KOPT-K1 (cell line): ENCODE results near the gene CGB7.

Experiments
- H3K27ac ChIP-seq: fragments of 200-600 bp; sonication (generic); 2 replicates; pipeline ENCODE4 v1.5.1; 2016; ENCODE audit warnings: antibody characterized with exemption, mild to moderate bottlenecking, low read depth, low read length; ENCODE audit not compliant: poor library complexity, severe bottlenecking
- H3K36me3 ChIP-seq: fragments of 200-600 bp; sonication (generic); 2 replicates; pipeline ENCODE4 v1.5.1; 2017; ENCODE audit warnings: antibody characterized with exemption, mild to moderate bottlenecking, low read length, moderate library complexity; ENCODE audit not compliant: insufficient read depth
- H3K9me3 ChIP-seq: fragments of 200-600 bp; sonication (generic); 2 replicates; pipeline ENCODE4 v1.5.1; 2017; ENCODE audit warnings: antibody characterized with exemption, low read length, mild to moderate bottlenecking; ENCODE audit not compliant: insufficient read depth, poor library complexity, severe bottlenecking

The CGB7 gene

DNA sequence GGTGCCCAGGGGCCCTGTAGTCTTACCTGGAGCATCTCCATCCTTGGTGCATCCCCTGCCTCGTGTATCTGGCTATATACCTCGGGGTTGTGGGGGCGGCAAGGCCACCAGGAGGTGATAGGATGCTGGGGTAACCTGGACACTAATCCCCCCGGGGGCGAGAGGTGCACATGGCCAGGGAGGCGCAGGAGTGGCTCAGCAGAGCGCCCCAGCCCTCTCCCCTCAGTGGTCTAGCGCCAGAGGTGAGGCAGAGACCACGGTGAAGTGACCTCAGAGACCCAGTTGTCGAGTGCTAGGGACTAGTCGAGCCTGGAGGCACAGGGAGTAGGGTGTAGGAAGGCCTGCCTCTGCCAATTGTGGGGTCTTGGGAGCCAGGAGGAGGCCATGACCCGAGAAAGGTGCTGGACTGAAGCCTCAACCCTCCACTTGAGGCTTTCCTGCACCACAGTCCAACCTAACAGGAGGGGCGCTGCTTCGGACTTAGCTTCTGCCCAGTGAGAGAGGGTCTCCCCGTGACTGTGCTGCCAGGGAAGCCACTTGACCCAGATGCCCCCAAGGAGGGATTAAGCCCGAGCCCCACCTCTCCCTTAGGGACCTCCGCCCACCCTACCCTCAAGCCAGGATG lies 40.4 kb downstream of the CGB7 start, which contains the start of gene LHB:
TSS of gene LHB (minus strand) at position 51 of the 625 bp plus-strand sequence. CDS start at position 41, 10 bp downstream.
- Histone ChIP-seq H3K36me3 (peaks cover 51% of the 10 kb centered on the region), H3K9me3 (no peaks in the 10 kb centered on the region), H3K27ac (no peak within 1 kb of the TSS)

DNA sequence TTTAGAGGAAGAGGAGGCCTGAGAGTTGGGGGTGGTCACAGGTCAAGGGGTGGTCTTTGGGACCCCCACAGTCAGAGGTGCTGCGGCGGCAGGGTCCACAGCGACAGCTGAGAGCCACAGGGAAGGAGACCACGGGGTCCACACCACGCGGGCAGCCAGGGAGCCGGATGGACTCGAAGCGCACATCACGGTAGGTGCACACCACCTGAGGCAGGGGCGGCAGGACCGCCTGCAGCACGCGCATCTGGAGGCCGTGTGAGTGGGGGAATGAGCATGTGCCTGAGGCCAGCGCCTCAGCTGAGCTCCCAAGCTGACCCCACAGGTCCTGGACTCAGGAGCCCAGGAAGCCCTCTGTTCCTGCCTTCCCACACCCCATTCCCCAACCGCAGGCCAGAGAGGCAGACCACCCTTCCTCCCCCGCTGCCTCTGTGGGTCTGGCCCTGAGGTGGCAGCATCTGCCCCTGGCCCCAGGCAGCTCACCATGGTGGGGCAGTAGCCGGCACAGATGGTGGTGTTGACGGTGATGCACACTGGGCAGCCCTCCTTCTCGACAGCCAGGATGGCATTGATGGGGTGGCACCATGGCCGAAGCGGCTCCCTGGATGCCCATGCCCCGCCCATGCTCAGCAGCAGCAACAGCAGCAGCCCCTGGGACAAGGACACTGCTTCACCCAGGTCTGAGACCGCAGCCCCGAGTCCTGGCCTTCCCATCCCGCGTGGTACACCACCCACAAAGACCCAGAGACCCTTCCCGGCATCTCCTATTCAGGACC lies 41.3 kb downstream of the CGB7 start:
- Histone ChIP-seq H3K9me3 (no peaks in the 10 kb centered on the region), H3K36me3 (peaks cover 60% of the 10 kb centered on the region), H3K27ac (no peak overlapping the region)

DNA sequence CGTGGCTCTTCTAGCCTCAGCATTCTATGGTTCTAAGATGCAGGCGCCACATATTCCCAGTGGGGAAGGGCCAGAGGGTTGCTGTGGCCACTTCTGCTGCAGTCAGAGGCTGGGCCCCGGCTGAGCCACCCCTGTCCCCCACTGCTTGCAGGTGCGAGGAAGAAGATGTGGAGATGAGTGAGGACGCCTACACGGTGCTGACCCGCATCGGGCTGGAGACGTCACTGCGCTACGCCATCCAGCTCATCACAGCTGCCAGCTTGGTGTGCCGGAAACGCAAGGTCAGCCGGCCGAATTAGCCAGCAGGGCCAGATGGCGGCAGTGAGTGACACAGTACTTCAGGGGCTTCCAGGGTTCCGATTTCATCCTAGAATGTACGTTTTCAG lies 42.7 kb downstream of the CGB7 start:
- no peaks in the 10 kb centered on the region for H3K9me3 ChIP-seq
- H3K36me3 ChIP-seq = peaks cover 74% of the 10 kb centered on the region
- no peak overlapping the region for H3K27ac ChIP-seq

DNA sequence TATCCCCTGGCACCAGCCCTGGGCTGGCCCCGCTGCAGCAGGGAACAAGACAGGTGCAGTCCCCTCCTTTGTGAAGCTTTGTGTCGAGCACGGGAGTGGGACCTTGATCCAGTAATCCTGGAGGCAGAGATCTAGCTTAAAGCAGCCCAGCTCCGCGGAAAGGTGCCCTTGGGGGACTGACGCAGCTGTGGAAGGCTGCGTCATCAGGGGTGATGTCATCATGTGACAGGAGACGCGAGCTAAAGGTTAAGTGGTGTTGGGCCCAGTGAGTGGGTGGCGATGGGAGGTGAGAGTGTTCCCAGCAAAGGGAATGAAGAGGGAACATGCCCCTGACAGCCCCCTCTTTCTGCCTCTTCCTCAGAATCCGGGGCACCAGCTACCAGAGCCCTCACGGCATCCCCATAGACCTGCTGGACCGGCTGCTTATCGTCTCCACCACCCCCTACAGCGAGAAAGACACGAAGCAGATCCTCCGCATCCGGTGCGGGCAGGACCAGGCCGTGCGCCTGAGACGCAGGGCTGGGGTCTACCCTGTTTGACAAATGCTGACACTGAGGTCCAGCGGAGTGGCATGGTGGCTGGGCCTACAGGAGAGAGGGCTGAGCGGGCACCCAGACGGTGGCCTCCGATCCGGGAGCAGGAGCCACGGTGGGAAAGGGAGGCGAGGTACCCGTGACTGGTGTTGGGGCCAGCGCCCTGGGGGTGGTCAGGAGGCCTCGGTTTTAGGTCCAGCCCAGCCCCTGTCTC lies 43.3 kb downstream of the CGB7 start:
- no peak overlapping the region for H3K27ac ChIP-seq
- peaks cover 80% of the 10 kb centered on the region for H3K36me3 ChIP-seq
- no peaks in the 10 kb centered on the region for H3K9me3 ChIP-seq

DNA sequence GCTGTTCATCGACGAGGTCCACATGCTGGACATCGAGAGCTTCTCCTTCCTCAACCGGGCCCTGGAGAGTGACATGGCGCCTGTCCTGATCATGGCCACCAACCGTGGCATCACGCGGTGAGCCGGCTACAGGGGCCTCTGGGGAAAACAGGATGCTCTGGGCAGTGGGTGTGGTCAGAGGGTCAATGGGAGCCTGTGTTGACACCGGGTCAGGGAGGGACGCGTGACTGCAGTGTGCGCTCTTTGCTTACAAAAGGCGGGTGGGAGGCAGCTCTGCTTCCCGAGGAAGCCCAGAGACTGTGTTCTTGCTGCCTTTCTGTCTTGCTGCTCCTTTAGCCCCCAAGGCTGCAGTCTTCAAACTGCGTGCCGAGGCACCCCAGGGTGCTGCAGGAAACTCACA lies 46.4 kb downstream of the CGB7 start:
- Histone ChIP-seq H3K9me3 (no peaks in the 10 kb centered on the region), H3K27ac (no peak overlapping the region), H3K36me3 (peaks cover 87% of the 10 kb centered on the region)

DNA sequence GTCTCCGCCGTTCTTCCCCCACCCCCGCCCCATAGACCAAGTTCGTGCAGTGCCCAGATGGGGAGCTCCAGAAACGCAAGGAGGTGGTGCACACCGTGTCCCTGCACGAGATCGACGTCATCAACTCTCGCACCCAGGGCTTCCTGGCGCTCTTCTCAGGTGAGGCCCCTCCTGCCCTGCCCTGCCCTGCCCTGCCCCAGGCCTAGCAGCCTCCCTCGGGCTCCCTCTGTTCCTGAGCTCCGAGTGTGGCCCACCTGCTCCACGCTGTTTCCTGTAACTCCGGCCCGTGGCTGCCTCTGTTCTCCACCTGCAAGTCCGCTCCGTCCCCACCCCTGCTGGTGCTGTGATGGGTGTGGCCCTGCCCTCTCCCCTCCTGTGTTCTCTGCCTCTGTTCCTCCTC lies 47.1 kb downstream of the CGB7 start:
- Histone ChIP-seq H3K27ac (no peak overlapping the region), H3K36me3 (peaks cover 87% of the 10 kb centered on the region), H3K9me3 (no peaks in the 10 kb centered on the region)

DNA sequence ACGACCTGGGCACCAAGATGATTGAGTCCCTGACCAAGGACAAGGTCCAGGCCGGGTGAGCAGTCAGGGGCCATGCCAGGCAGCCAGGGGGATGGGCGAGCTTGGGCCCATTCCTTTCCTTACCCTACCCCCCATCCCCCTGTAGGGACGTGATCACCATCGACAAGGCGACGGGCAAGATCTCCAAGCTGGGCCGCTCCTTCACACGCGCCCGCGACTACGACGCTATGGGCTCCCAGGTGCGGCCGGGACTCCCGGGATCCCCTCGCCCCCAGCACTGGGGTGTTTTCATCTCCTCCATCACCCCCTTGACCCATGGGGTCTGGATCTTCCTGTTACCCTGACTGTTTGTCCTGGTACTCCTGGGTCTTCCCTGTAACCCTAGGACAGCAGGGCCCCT lies 47.7 kb downstream of the CGB7 start:
- Histone ChIP-seq H3K9me3 (no peaks in the 10 kb centered on the region), H3K27ac (no peak overlapping the region), H3K36me3 (peaks cover 87% of the 10 kb centered on the region)

DNA sequence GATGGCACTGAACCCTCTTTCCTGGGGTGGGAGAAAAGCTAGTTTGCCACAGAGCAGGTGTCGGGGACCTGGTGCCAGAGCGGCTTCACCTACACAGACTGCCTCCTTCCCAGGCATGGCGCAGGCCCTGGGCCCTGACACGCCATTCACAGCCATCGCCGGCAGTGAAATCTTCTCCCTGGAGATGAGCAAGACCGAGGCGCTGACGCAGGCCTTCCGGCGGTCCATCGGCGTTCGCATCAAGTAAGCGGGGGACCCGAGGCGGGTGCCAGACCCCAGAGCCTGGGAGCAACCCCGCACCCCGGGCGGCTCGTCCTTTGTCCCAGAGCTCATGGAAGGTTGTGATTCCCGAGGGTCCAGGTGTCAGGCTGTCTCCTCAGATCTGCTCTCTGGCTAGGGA lies 50.6 kb downstream of the CGB7 start:
- H3K36me3 ChIP-seq = peaks cover 87% of the 10 kb centered on the region
- H3K9me3 ChIP-seq = no peaks in the 10 kb centered on the region
- H3K27ac ChIP-seq = no peak overlapping the region

DNA sequence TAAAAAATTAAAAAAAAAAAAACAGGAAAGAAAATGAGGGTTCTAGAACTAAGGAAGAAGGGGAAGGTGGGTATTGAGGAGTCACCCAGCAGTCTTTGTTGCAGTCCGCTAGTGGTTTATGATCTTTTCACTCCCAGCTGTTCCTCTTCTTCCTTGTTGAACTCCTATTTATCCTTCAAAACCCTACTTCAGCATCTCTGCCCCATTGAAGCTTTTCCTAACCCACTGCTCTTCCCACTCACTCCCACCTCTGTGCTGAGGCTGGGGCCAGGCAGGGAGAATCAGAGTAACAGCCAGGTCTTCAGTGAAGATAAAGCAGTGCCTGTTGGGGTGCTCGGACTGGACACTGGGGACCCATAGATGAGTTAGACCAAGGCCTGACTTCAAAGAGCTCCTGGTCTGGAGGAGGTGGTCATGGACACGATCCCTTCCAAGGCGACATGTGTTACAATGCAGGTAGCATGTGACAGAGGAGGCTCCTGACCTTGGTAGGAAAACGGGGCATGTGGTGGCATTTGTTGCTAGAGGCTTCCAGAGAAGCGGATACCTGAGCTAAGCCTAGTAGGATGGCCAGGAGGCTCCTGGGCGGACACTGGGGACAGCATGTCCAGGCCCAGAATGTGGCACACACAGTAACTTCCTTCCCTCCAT lies 52.5 kb downstream of the CGB7 start:
- Histone ChIP-seq H3K9me3 (no peaks in the 10 kb centered on the region), H3K36me3 (peaks cover 73% of the 10 kb centered on the region), H3K27ac (no peak overlapping the region)
